ENCODE results near the gene OTUB1. TPM values are rescaled to one million over a fixed set of nuclear protein-coding genes. Genes with fewer than 3 reads are reported as not detected.

Gene OTUB1
- total RNA-seq, 1 experiment from 2014 or later = 136 TPM

- Histone ChIP-seq H3K27ac (ENCODE audit: low read depth, low read length, poor library complexity, severe bottlenecking) (no peak overlapping the region), H3K36me3 (ENCODE audit: insufficient read depth, low read length, poor library complexity, severe bottlenecking) (no peaks in the 10 kb centered on the region), H3K4me1 (ENCODE audit: insufficient read depth, low read length, poor library complexity, severe bottlenecking) (peaks cover 19% of the 10 kb centered on the region), H3K4me3 (ENCODE audit: low read depth, low read length, poor library complexity, severe bottlenecking) (no peak overlapping the region), H3K9me3 (ENCODE audit: low read depth, low read length, poor library complexity, severe bottlenecking) (no peaks in the 10 kb centered on the region), H3K27me3 (replicated peaks; ENCODE audit: insufficient read depth, low read depth, low read length, poor library complexity) (no peaks in the 10 kb centered on the region)
- intact Hi-C loops (cut with micrococcal nuclease; ENCODE audit: unreplicated experiment) = no loop called here
- no TSS peak for BruUV-seq (replicated peaks)
- TF ChIP-seq EZH2 (IDR thresholded peaks at IDR 0.05; ENCODE audit: borderline replicate concordance, low read depth, low read length, poor library complexity, severe bottlenecking) (no peak), CTCF (conservative IDR thresholded peaks at IDR 0.05; ENCODE audit: low read depth, low read length) (no peak)
- DNase-seq (ENCODE audit: low spot score) = no peak
- ChIA-PET CTCF (interaction anchor here (0.5 kb wide), 1 partner anchor 283 kb away, joined by 6 read pairs; no protein-coding TSS in a partner anchor), POLR2A (ENCODE audit: low non-redundant PET) (no interaction called here)
Observed at GRCh38 chr11:64026575-64027205, 40.5 kb downstream of the OTUB1 start.

DNA sequence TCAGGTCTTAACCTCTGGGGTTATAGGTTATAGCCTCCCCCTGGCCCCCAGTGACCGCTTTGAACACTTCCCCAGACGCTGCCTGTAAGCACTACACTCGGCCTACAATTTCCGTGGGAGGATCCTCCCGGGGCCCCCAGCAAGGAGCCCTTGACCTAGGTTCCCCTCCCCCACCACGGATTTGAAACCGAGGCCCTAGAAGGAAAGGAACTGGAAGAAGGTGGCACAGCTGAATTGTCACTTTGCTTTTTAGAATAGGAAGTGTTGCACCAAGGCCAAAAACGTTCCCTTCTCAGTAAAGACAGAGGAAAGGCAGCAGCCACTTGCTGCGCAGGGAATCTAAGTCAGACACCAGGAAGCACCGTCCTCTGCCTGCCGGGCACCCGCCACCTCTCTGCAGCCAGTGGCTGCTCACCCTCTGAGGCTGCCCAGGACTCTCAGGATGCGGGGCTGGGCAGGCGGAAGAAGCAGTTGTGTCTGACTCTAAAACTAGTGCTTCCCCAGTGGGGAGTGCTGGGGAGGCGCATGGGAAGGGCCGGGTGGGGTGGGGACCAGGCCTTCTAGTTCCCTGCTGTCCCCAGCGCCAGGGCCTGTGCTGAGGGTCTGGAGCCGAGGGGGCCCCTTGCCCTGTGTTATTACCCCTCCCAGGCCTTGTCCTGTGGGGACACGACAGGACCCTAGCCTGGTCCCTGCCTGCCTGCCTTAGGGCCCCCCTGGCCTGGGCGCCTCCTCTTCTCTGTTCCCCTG lies 41.6 kb downstream of the OTUB1 start:
- Histone ChIP-seq H3K27me3 (replicated peaks; ENCODE audit: insufficient read depth, low read depth, low read length, poor library complexity) (no peaks in the 10 kb centered on the region), H3K4me3 (ENCODE audit: low read depth, low read length, poor library complexity, severe bottlenecking) (no peak overlapping the region), H3K27ac (ENCODE audit: low read depth, low read length, poor library complexity, severe bottlenecking) (no peak overlapping the region), H3K9me3 (ENCODE audit: low read depth, low read length, poor library complexity, severe bottlenecking) (no peaks in the 10 kb centered on the region), H3K36me3 (ENCODE audit: insufficient read depth, low read length, poor library complexity, severe bottlenecking) (no peaks in the 10 kb centered on the region), H3K4me1 (ENCODE audit: insufficient read depth, low read length, poor library complexity, severe bottlenecking) (peaks cover 11% of the 10 kb centered on the region)
- intact Hi-C loops (cut with micrococcal nuclease; ENCODE audit: unreplicated experiment) = no loop called here
- ChIA-PET CTCF (no interaction called here), POLR2A (ENCODE audit: low non-redundant PET) (no interaction called here)
- DNase-seq (ENCODE audit: low spot score) = no peak
- TF ChIP-seq EZH2 (IDR thresholded peaks at IDR 0.05; ENCODE audit: borderline replicate concordance, low read depth, low read length, poor library complexity, severe bottlenecking) = no peak
- no peak for TF ChIP-seq CTCF (conservative IDR thresholded peaks at IDR 0.05; ENCODE audit: low read depth, low read length)
- BruUV-seq (replicated peaks) = no TSS peak

DNA sequence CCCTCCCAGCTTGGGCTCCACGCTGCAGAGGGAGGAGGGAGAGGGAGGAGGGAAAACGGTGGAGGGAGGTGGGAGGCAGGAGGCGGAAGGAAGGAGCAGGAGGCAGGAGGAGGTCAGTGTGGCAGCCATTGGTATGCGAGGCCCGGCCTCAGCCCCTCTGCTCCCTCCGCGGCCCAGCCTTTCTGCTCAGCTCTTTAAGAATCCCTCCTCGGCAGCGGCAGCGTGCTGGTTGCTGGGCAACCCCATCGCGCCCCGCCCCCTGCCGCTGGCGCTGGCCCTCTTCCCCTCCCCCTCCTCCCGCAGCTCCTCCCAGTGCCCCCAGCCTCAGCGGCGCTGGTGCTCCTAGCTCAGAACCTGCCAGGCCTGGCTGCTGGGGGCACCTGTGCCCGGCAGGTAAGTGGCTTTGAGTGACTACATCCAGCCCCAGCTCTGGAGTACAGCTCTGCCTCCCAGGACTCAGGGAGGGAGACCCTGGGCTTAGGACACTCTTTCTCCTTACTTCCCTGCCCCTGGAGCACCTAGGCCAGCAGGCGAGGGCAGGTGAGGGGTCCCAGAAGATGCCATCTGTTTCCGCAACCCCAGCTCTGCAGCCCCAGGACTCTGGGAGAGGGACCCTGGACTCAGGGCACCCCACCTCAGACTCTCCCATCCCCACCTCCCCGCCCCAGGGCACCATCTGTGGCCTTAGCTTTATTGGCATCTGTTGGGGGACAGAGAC lies 42.3 kb downstream of the OTUB1 start:
- H3K4me1 ChIP-seq (ENCODE audit: insufficient read depth, low read length, poor library complexity, severe bottlenecking) = peaks cover 11% of the 10 kb centered on the region
- BruUV-seq (replicated peaks) = no TSS peak
- H3K27ac ChIP-seq (ENCODE audit: low read depth, low read length, poor library complexity, severe bottlenecking) = no peak overlapping the region
- intact Hi-C loops (cut with micrococcal nuclease; ENCODE audit: unreplicated experiment) = no loop called here
- H3K9me3 ChIP-seq (ENCODE audit: low read depth, low read length, poor library complexity, severe bottlenecking) = no peaks in the 10 kb centered on the region
- no peak overlapping the region for H3K4me3 ChIP-seq (ENCODE audit: low read depth, low read length, poor library complexity, severe bottlenecking)
- no peaks in the 10 kb centered on the region for H3K36me3 ChIP-seq (ENCODE audit: insufficient read depth, low read length, poor library complexity, severe bottlenecking)
- TF ChIP-seq EZH2 (IDR thresholded peaks at IDR 0.05; ENCODE audit: borderline replicate concordance, low read depth, low read length, poor library complexity, severe bottlenecking) = no peak
- TF ChIP-seq CTCF (conservative IDR thresholded peaks at IDR 0.05; ENCODE audit: low read depth, low read length) = no peak
- ChIA-PET POLR2A (ENCODE audit: low non-redundant PET) (no interaction called here), CTCF (interaction anchor here (0.6 kb wide), 2 partner anchors 10 to 37 kb away, joined by 3 to 6 read pairs; no protein-coding TSS in a partner anchor)
- peak; percentile 67 for DNase-seq (ENCODE audit: low spot score)
- H3K27me3 ChIP-seq (replicated peaks; ENCODE audit: insufficient read depth, low read depth, low read length, poor library complexity) = no peaks in the 10 kb centered on the region

Measured in A673 (cell line).